Inferior parietal cortex (tissue), 1 donor: ENCODE data around the gene CASR.

ENCODE experiments used
- DNase-seq: peaks from one replicate; pipeline ENCODE4 v3.0.0-alpha.2; 2016; ENCODE audit errors: extremely low spot score

CASR gene

GRCh38 chr3:122214711-122215110, 31.2 kb downstream of the CASR start:
- DNase-seq = no peak

- DNase-seq = no peak
These were observed 32.3 kb downstream of the CASR start for GRCh38 chr3:122215592-122216298.

GRCh38 chr3:122217901-122218300, 34.4 kb downstream of the CASR start:
- no peak for DNase-seq

- no peak for DNase-seq
These were observed 35.9 kb downstream of the CASR start for GRCh38 chr3:122219242-122219872.

GRCh38 chr3:122227036-122227781, 43.7 kb downstream of the CASR start:
- DNase-seq = no peak

- no peak for DNase-seq
These were observed 46.7 kb downstream of the CASR start for GRCh38 chr3:122230174-122230573.

- no peak for DNase-seq
These were observed 48.1 kb downstream of the CASR start for GRCh38 chr3:122231465-122232157.

- no peak for DNase-seq
These were observed 49.0 kb downstream of the CASR start for GRCh38 chr3:122232485-122232884.

GRCh38 chr3:122233101-122233952, 49.9 kb downstream of the CASR start:
- DNase-seq = no peak

- no peak for DNase-seq
These were observed 50.6 kb downstream of the CASR start for GRCh38 chr3:122234117-122234516.

GRCh38 chr3:122235147-122235546, 51.7 kb downstream of the CASR start:
- DNase-seq = no peak

- DNase-seq = no peak
These were observed 55.6 kb downstream of the CASR start for GRCh38 chr3:122239112-122239511.

GRCh38 chr3:122245513-122246174, 62.2 kb downstream of the CASR start:
- no peak for DNase-seq

GRCh38 chr3:122246199-122246598, 62.7 kb downstream of the CASR start:
- DNase-seq = no peak

- no peak for DNase-seq
These were observed 63.8 kb downstream of the CASR start for GRCh38 chr3:122247087-122247824.

- DNase-seq = no peak
These were observed 64.3 kb downstream of the CASR start for GRCh38 chr3:122247825-122248185.

GRCh38 chr3:122251428-122251827, 68.0 kb downstream of the CASR start:
- DNase-seq = no peak

GRCh38 chr3:122253581-122253980, 70.1 kb downstream of the CASR start:
- no peak for DNase-seq

- no peak for DNase-seq
These were observed 72.4 kb downstream of the CASR start for GRCh38 chr3:122255757-122256439.
